ENCODE data around the gene DEPDC1B.

DNA sequence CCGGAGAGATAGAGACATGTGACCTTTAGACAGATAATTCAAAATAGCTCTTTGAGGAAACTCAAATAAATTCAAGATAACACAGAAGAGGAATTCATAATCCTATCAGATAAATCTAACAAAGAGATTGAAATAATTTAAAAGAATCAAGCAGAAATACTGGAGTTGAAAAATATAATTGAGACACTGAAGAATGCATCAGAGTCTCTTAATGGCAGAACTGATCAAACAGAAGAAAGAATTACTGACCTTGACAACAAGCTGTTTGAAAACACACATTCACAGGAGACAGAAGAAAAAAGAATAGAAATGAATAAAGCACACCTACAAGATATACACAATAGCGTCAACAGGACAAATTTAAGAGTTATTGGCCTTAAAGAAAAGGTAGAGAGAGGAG lies 40.4 kb upstream of the DEPDC1B start:
- TF ChIP-seq, protein P1, sequence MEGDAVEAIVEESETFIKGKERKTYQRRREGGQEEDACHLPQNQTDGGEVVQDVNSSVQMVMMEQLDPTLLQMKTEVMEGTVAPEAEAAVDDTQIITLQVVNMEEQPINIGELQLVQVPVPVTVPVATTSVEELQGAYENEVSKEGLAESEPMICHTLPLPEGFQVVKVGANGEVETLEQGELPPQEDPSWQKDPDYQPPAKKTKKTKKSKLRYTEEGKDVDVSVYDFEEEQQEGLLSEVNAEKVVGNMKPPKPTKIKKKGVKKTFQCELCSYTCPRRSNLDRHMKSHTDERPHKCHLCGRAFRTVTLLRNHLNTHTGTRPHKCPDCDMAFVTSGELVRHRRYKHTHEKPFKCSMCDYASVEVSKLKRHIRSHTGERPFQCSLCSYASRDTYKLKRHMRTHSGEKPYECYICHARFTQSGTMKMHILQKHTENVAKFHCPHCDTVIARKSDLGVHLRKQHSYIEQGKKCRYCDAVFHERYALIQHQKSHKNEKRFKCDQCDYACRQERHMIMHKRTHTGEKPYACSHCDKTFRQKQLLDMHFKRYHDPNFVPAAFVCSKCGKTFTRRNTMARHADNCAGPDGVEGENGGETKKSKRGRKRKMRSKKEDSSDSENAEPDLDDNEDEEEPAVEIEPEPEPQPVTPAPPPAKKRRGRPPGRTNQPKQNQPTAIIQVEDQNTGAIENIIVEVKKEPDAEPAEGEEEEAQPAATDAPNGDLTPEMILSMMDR (IDR thresholded peaks at IDR 0.05), result no peak
- no peak for TF ChIP-seq POLR2A (IDR thresholded peaks at IDR 0.05)
